ENCODE data around the gene PDIK1L. TPM values are rescaled to one million over a fixed set of nuclear protein-coding genes. Genes with fewer than 3 reads are reported as not detected.

The PDIK1L gene
- total and polyA plus RNA-seq, 9 of the 15 experiments (the other 6 are each of a cell fraction or from before 2014, with no cell fraction given): 12.8 to 30.2 (median 21.5) TPM

- TF ChIP-seq RBM22 (IDR thresholded peaks at IDR 0.05; ENCODE audit: low read depth, low read length, poor library complexity, severe bottlenecking): no peak
- no peak for TF ChIP-seq GATA2 (CRISPR knock-in tag; IDR thresholded peaks at IDR 0.05)
- TF ChIP-seq IRF1 (CRISPR knock-in tag; IDR thresholded peaks at IDR 0.05; ENCODE audit: borderline replicate concordance): no peak
- peak; percentile 54 for TF ChIP-seq ATF7 (IDR thresholded peaks at IDR 0.05)
- no peak for TF ChIP-seq SMARCB1 (IDR thresholded peaks at IDR 0.05; ENCODE audit: insufficient read length, low read depth)
- 0 out of 2 replicates have a peak, but pooled peaks have one; percentile 26 for TF ChIP-seq TEAD2 (tag; IDR thresholded peaks at IDR 0.05)
- no peak for TF ChIP-seq OTX1 (CRISPR knock-in tag; IDR thresholded peaks at IDR 0.05)
- no peak for TF ChIP-seq ETS1 (conservative IDR thresholded peaks at IDR 0.05; ENCODE audit: control insufficient read depth, low read depth, low read length)
- peak; percentile 53 for TF ChIP-seq CXXC5 (CRISPR knock-in tag; IDR thresholded peaks at IDR 0.05)
- no peak for TF ChIP-seq GTF3C2 (IDR thresholded peaks at IDR 0.05; ENCODE audit: borderline replicate concordance, extremely low read depth, insufficient read length)
- 0 out of 2 replicates have a peak, but pooled peaks have one; percentile 24 for TF ChIP-seq ESRRA (IDR thresholded peaks at IDR 0.05; ENCODE audit: borderline replicate concordance, low read depth)
- peak; percentile 89 for TF ChIP-seq HMBOX1 (IDR thresholded peaks at IDR 0.05)
- TF ChIP-seq PHF8 (IDR thresholded peaks at IDR 0.05; ENCODE audit: borderline replicate concordance, low read length): no peak
- TF ChIP-seq ETV6 (IDR thresholded peaks at IDR 0.05; ENCODE audit: borderline replicate concordance in 1 of 2, low read depth in 2 of 2, low read length in 1 of 2): 0 out of 4 replicates have a peak, but pooled peaks of 1 of the 2 experiments have one; percentile 27
- TF ChIP-seq ETV6 (CRISPR knock-in tag; IDR thresholded peaks at IDR 0.05; ENCODE audit: borderline replicate concordance): no peak
- TF ChIP-seq TBP (optimal IDR thresholded peaks at IDR 0.05; ENCODE audit: low read depth, low read length): no peak
- 0 out of 2 replicates have a peak, but pooled peaks have one; percentile 3 for TF ChIP-seq SPI1 (IDR thresholded peaks at IDR 0.05; ENCODE audit: borderline replicate concordance, low read depth, low read length)
- no peak for TF ChIP-seq BDP1 (IDR thresholded peaks at IDR 0.05; ENCODE audit: insufficient read depth, insufficient read length)
- TF ChIP-seq HCFC1 (IDR thresholded peaks at IDR 0.05; ENCODE audit: low read depth, low read length): no peak
- TF ChIP-seq ZNF41 (CRISPR knock-in tag; conservative IDR thresholded peaks at IDR 0.05): no peak
- TF ChIP-seq HDAC6 (IDR thresholded peaks at IDR 0.05; ENCODE audit: low read depth, low read length): no peak
- no peak for TF ChIP-seq ZC3H11A (IDR thresholded peaks at IDR 0.05; ENCODE audit: low read depth, low read length)
Observed at GRCh38 chr1:26078286-26079177, 33.1 kb upstream of the PDIK1L start (continued).
